ENCODE results near the gene CTXND1. TPM values are rescaled to one million over a fixed set of nuclear protein-coding genes. Genes with fewer than 3 reads are reported as not detected.
A peak's percentile ranks its signal among the peaks of the same experiment; 100 is the strongest.
"Not testable (repeated sequence)": the region's sequence is repeated elsewhere in the genome, so short reads cannot be mapped to it uniquely, and the experiment has no call there.

The CTXND1 gene
- polyA plus RNA-seq = not detected

- H3K36me3 Mint-ChIP-seq = no peaks in the 10 kb centered on the region
- peaks cover 2 to 40% (median 28%) of the 10 kb centered on the region in 3 donors for H3K27me3 Mint-ChIP-seq (ENCODE audit: low read depth in 3 of 3)
- no peak for DNase-seq
- H3K27ac Mint-ChIP-seq = no peak within 1 kb of the TSS
- peaks cover 4 to 6% of the 10 kb centered on the region in 2 donors for H3K4me1 Mint-ChIP-seq
- H3K4me3 Mint-ChIP-seq = peak within 1 kb of the TSS in 4 of 5 donors; percentile 15 to 60 (median 49)
- H3K9me3 Mint-ChIP-seq = peaks cover 0 to 2% (median 0%) of the 10 kb centered on the region in 6 donors
These were observed at the start of gene CTXND1 for GRCh38 chr15:80252121-80252518. Gene CTXND1 (minus strand): TSS chr15:80252213. CDS start chr15:80201949, 50,264 bp downstream.

- Mint-ChIP-seq H3K9me3 (no peaks in the 10 kb centered on the region), H3K27ac (no peak overlapping the region), H3K36me3 (no peaks in the 10 kb centered on the region), H3K27me3 (ENCODE audit: low read depth in 3 of 3) (peaks cover 3 to 13% (median 6%) of the 10 kb centered on the region in 3 donors), H3K4me1 (no peaks in the 10 kb centered on the region), H3K4me3 (no peak overlapping the region)
- no peak for DNase-seq
These were observed 49.5 kb upstream of the CTXND1 start for GRCh38 chr15:80301472-80301871.

GRCh38 chr15:80295777-80296176, 43.8 kb upstream of the CTXND1 start:
- H3K4me1 Mint-ChIP-seq; H3K4me3 Mint-ChIP-seq; H3K27ac Mint-ChIP-seq; H3K9me3 Mint-ChIP-seq; H3K27me3 Mint-ChIP-seq (ENCODE audit: low read depth in 3 of 3); H3K36me3 Mint-ChIP-seq; DNase-seq: not testable (repeated sequence)

GRCh38 chr15:80292079-80292478, 40.1 kb upstream of the CTXND1 start:
- Mint-ChIP-seq H3K4me3 (no peak overlapping the region), H3K27me3 (ENCODE audit: low read depth in 3 of 3) (peaks cover 1 to 4% (median 4%) of the 10 kb centered on the region in 3 donors), H3K27ac (no peak overlapping the region), H3K9me3 (no peaks in the 10 kb centered on the region), H3K36me3 (no peaks in the 10 kb centered on the region), H3K4me1 (peaks cover 0 to 9% of the 10 kb centered on the region in 2 donors)
- no peak for DNase-seq

GRCh38 chr15:80290891-80291290, 38.9 kb upstream of the CTXND1 start:
- not testable (repeated sequence) for H3K27ac Mint-ChIP-seq; H3K9me3 Mint-ChIP-seq; H3K27me3 Mint-ChIP-seq (ENCODE audit: low read depth in 3 of 3); DNase-seq; H3K4me1 Mint-ChIP-seq; H3K36me3 Mint-ChIP-seq; H3K4me3 Mint-ChIP-seq

- H3K27me3 Mint-ChIP-seq (ENCODE audit: low read depth in 3 of 3) = peaks cover 0 to 8% (median 4%) of the 10 kb centered on the region in 3 donors
- H3K4me3 Mint-ChIP-seq = peak overlapping the region in 1 of 5 donors; percentile 2
- no peak overlapping the region for H3K27ac Mint-ChIP-seq
These were observed 37.8 kb upstream of the CTXND1 start for GRCh38 chr15:80289528-80290495.

GRCh38 chr15:80288131-80288530, 36.1 kb upstream of the CTXND1 start:
- peaks cover 0 to 9% of the 10 kb centered on the region in 2 donors for H3K4me1 Mint-ChIP-seq
- DNase-seq = no peak
- H3K9me3 Mint-ChIP-seq = peaks cover 0 to 1% (median 0%) of the 10 kb centered on the region in 6 donors
- H3K36me3 Mint-ChIP-seq = no peaks in the 10 kb centered on the region
- H3K4me3 Mint-ChIP-seq = no peak overlapping the region
- H3K27ac Mint-ChIP-seq = no peak overlapping the region
- H3K27me3 Mint-ChIP-seq (ENCODE audit: low read depth in 3 of 3) = peaks cover 2 to 8% (median 5%) of the 10 kb centered on the region in 3 donors

More at GRCh38 chr15:80289528-80290495, 37.8 kb upstream of the CTXND1 start:
- Mint-ChIP-seq H3K4me1 (peaks cover 0 to 9% of the 10 kb centered on the region in 2 donors), H3K36me3 (no peaks in the 10 kb centered on the region), H3K9me3 (peaks cover 0 to 1% (median 0%) of the 10 kb centered on the region in 6 donors)
- DNase-seq = no peak

- Mint-ChIP-seq H3K4me1 (peaks cover 0 to 9% of the 10 kb centered on the region in 2 donors), H3K27ac (no peak overlapping the region), H3K4me3 (no peak overlapping the region), H3K36me3 (no peaks in the 10 kb centered on the region), H3K9me3 (peaks cover 0 to 1% (median 0%) of the 10 kb centered on the region in 6 donors), H3K27me3 (ENCODE audit: low read depth in 3 of 3) (peaks cover 2 to 14% (median 5%) of the 10 kb centered on the region in 3 donors)
- DNase-seq = no peak
These were observed 34.0 kb upstream of the CTXND1 start for GRCh38 chr15:80286055-80286454.

- H3K4me1 Mint-ChIP-seq = peaks cover 0 to 4% of the 10 kb centered on the region in 2 donors
- H3K9me3 Mint-ChIP-seq = peaks cover 0 to 1% (median 0%) of the 10 kb centered on the region in 6 donors
- H3K4me3 Mint-ChIP-seq = no peak overlapping the region
- peaks cover 2 to 14% (median 5%) of the 10 kb centered on the region in 3 donors for H3K27me3 Mint-ChIP-seq (ENCODE audit: low read depth in 3 of 3)
- H3K36me3 Mint-ChIP-seq = no peaks in the 10 kb centered on the region
- no peak for DNase-seq
- H3K27ac Mint-ChIP-seq = no peak overlapping the region
These were observed 33.4 kb upstream of the CTXND1 start for GRCh38 chr15:80285379-80285778.

- Mint-ChIP-seq H3K4me1 (no peaks in the 10 kb centered on the region), H3K27ac (no peak overlapping the region), H3K4me3 (no peak overlapping the region), H3K9me3 (peaks cover 0 to 1% (median 0%) of the 10 kb centered on the region in 6 donors), H3K36me3 (no peaks in the 10 kb centered on the region), H3K27me3 (ENCODE audit: low read depth in 3 of 3) (peaks cover 1 to 14% (median 2%) of the 10 kb centered on the region in 3 donors)
- no peak for DNase-seq
These were observed 31.5 kb upstream of the CTXND1 start for GRCh38 chr15:80283531-80283930.

GRCh38 chr15:80277147-80277546, 25.1 kb upstream of the CTXND1 start:
- DNase-seq = no peak
- Mint-ChIP-seq H3K36me3 (no peaks in the 10 kb centered on the region), H3K9me3 (peaks cover 0 to 4% (median 0%) of the 10 kb centered on the region in 6 donors), H3K4me3 (no peak overlapping the region), H3K27ac (no peak overlapping the region), H3K27me3 (ENCODE audit: low read depth in 3 of 3) (peaks cover 0 to 3% (median 2%) of the 10 kb centered on the region in 3 donors), H3K4me1 (no peaks in the 10 kb centered on the region)

GRCh38 chr15:80275961-80276360, 23.9 kb upstream of the CTXND1 start:
- Mint-ChIP-seq H3K27ac (no peak overlapping the region), H3K9me3 (peaks cover 0 to 4% (median 0%) of the 10 kb centered on the region in 6 donors), H3K36me3 (no peaks in the 10 kb centered on the region), H3K27me3 (ENCODE audit: low read depth in 3 of 3) (peaks cover 0 to 3% (median 2%) of the 10 kb centered on the region in 3 donors), H3K4me3 (no peak overlapping the region), H3K4me1 (no peaks in the 10 kb centered on the region)
- DNase-seq = no peak

GRCh38 chr15:80274996-80275395, 23.0 kb upstream of the CTXND1 start:
- no peaks in the 10 kb centered on the region for H3K4me1 Mint-ChIP-seq
- no peak overlapping the region for H3K4me3 Mint-ChIP-seq
- H3K27ac Mint-ChIP-seq = no peak overlapping the region
- peaks cover 0 to 3% (median 2%) of the 10 kb centered on the region in 3 donors for H3K27me3 Mint-ChIP-seq (ENCODE audit: low read depth in 3 of 3)
- DNase-seq = no peak
- peaks cover 0 to 4% (median 0%) of the 10 kb centered on the region in 6 donors for H3K9me3 Mint-ChIP-seq
- no peaks in the 10 kb centered on the region for H3K36me3 Mint-ChIP-seq

GRCh38 chr15:80274554-80274953, 22.5 kb upstream of the CTXND1 start:
- H3K4me3 Mint-ChIP-seq = no peak overlapping the region
- peaks cover 0 to 4% (median 0%) of the 10 kb centered on the region in 6 donors for H3K9me3 Mint-ChIP-seq
- no peaks in the 10 kb centered on the region for H3K4me1 Mint-ChIP-seq
- H3K36me3 Mint-ChIP-seq = no peaks in the 10 kb centered on the region
- DNase-seq = no peak
- peaks cover 0 to 3% (median 2%) of the 10 kb centered on the region in 3 donors for H3K27me3 Mint-ChIP-seq (ENCODE audit: low read depth in 3 of 3)
- no peak overlapping the region for H3K27ac Mint-ChIP-seq
